Mucosa of gallbladder (tissue), 1 donor: Measurements from ENCODE around the gene LENG1. TPM values are rescaled to one million over a fixed set of nuclear protein-coding genes. Genes with fewer than 3 reads are reported as not detected.

Source experiments
- DNase-seq: peaks from one replicate; pipeline ENCODE4 v3.0.0-alpha.2; 2020; ENCODE audit warnings: low spot score
- total RNA-seq: library from RNA; stranded (reverse); gene quantifications from one replicate; pipeline ENCODE4 v1.2.1, GENCODE V29; 2021
- donor health status: DM: no; HTN: no; CAD: no.

Gene LENG1
- total RNA-seq, 1 donor from 2014 or later, result 12.7 TPM

DNA sequence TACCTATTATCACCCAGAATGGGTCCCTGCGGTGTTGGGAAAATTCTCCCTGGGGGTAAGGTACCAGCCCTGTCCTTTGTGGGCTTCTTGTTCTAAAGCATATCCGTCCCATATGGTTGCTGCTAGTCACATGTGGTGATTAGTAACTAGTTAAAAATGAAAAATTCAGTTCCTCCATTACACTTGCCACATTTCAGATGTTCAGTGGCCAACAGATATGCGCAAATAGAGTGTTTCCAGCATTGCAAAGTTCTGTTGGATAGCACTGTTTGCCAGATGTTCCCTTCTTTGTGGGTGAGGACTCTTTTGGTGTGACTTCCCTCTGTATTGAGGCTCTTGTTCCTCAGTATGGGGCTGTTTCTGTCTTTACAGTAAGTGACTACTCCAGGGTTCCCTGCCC is 18.2 kb downstream of the LENG1 start:
- DNase-seq, result no peak

DNA sequence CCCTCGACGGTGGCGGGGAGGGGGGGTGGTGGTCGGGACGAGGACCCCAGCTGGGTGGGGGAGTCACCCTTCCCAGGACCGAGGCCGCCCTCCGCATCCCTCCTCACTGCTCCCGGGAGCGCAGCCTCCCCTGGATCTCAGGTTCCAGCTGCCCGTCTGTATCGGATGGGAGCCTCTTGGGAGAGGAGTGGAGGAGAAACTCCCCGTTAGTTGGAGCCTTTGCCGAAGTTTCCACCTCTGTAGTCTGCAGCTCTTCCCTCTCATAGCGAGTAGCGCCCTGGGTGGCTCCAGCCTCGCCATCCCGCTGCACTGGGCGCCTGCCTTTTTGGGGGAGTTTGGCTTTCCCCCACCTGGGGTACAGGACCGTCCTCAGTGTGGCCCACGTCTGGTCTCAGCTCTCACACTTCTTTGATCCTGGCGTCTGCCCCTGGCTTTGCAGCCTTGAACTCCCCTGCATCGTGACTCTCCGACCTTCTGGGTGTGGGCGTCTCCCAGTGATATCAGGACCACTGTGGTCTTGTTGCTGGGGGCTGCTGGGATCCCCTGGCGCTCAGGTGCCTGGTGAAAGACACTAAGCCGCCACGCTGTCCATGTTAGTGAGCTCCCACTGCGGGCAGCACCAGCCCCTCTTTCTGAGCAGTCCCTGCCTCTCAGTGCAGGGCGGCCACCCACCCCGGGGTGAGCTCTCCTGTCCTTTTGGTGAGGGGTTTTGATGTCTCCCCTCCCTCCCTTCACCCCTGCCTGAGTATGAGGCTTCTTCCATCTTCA is 20.8 kb downstream of the LENG1 start:
- DNase-seq, result no peak

DNA sequence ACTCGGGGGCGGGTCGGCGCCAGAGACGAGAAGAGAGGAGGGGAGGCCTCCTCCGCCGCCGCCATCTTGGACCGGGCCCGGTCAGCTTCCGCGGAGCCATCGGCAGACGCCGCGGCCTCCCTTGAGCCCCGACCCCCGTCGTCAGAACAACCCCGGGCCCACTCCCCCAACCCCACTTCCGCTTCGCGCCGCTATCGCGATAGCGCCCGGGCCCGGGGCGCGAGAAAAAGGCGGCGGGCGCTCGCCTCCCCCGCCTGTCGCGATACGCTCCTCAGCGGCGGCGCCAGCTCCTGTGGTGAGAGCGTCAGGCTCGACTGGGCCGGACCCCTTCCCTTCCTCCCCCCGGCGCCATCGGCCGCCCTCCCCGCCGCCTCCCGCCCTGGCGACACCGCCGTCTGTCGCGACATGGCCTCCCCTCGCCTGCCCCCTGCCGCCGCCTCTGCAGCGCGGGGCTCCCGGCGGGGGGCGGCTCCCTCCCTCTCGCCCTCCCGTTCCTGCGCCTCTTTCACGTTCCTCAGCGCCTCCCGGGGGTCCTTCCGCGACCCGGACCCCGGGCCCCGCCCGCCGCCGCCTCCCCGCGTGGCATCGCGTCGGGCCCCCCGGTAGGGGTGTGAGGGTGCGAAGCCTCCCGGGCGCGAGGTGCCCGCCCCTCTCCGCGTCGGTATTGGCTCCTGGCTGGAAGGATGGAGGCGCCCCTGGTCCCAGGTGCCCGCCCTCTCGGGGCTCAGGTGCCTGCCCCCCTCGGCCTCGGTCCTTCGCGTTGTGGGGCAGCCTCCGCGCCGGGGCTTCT is 21.6 kb downstream of the LENG1 start, which contains the start of gene CNOT3:
TSS of gene CNOT3 (plus strand) at position 64 of the 790 bp plus-strand sequence. CDS start 5,217 bp downstream, outside the sequence.
- no peak for DNase-seq

DNA sequence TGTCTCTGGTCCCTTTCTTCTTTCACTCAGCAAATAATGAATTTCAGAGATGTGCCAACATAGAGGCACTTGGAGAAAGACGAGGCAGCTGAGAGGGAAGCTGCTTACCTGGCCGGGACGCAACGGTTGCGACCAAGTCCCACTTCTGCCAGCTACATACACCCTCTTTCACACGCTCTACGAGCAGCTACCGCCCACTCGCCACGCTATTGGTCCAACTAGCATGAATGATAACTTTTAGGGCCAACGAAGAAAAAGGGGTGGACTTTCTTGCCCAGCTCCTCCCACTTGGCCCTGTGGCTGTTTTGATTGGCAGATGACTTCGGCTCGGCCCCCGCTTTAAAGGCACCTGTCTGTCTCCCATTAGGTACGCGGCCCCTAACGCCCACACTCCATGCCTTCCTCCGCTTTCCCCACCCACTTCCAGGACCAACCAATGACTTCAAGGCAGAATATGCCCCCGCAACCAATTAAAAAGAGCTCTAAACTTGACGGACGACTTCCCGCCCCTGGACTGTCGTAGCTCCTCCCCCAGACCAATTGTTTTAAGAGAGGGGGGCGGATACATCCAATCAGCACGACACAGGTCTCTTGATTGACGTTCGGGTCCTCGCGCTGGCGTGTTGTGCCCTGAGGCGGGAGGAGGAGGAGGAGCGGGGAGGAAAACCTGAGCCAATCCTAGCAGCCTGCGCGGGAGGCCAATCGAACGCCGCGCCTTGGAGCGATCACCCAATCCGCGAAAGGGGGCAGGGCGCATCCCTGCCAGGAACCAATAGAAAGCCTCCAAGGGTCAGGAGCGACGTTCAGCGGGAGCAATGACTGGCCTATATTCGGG is 22.4 kb downstream of the LENG1 start:
- peak; percentile 100 for DNase-seq

DNA sequence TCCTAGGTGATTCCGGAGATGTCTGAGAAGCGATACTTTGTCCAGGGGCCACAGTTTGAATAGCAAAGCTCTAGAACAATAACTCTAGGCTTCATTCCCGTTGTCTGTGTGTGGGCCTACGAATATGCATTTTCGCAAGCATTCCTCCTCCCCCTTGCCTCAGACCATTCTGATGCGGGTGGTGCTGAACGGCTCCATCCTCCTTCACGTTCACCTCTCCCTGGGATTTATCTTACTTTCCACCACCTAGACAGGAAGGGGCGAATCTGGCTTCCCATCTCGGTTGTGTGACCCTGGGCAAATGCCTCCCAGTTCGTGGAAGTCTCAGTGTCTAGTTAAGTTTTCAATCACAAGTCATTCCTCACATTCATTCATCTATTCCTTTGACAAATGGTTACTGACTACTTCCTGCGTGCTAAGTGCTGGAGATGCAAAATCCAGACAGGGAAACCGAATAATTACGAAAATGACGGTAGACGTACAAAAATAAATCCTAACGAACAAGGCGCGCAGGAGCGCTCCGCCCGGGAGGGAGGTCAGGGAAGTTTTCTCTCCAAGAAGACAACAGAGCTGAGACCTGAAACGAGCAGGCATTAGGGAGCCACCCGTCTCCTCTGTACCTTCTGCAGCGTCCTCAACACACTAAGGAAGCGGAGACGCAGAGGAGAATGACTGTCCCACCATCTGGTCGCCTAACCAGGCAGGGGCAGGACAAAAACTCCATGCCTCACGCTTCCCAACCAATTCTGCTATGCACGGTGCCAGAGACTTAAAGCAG is 23.2 kb downstream of the LENG1 start:
- DNase-seq, result no peak

DNA sequence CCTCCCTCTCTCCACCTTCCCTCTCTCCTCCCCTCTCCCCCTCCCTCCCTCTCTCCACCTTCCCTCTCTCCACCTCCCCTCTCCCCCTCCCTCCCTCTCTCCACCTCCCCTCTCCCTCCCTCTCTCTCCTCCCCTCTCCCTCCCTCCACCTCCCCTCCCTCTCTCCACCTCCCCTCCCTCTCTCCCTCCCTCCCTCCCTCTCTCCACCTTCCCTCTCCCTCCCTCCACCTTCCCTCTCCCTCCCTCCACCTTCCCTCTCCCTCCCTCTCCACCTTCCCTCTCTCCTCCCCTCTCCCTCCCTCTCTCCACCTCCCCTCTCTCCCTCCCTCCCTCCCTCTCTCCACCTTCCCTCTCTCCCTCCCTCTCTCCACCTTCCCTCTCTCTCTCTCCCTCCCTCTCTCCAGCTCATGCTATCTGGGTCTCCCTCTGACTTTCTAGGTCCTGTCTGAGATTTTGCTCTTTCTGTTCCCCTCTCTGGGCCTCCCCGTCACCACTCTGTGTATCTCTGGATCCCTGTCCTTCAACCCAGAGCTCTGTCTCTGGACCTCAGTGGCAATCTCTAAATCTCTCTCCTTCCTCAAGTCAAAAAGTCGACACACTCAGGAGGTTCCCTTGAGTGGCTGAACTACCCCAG is 25.4 kb downstream of the LENG1 start:
- DNase-seq, result no peak

DNA sequence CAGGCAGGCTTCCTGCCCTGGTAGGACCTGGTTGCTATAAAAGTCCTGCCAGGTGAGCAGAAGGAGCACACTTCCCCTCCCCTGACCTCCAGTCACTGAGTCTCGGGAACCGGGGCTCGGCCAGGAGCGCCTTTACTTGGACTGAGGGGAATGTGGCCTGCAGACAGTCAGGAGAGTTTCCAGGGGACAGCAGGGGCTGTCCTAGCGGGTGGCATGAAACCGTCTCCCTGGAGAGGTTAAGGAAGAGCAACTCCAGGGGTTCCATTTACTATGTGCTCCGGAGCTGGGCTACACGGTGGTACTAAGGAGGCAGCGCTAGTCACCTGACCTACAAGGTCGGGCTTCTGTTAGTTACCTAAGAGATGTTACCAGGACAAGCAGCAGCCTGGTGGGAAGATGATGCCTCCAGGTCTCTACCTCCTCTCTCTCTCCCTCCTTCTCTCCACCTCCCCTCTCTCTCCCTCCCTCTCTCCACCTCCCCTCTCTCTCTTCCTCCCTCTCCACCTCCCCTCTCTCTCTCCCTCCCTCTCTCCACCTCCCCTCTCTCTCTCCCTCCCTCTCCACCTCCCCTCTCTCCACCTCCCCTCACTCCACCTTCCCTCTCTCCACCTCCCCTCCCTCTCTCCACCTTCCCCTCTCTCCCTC is 26.1 kb downstream of the LENG1 start:
- no peak for DNase-seq

DNA sequence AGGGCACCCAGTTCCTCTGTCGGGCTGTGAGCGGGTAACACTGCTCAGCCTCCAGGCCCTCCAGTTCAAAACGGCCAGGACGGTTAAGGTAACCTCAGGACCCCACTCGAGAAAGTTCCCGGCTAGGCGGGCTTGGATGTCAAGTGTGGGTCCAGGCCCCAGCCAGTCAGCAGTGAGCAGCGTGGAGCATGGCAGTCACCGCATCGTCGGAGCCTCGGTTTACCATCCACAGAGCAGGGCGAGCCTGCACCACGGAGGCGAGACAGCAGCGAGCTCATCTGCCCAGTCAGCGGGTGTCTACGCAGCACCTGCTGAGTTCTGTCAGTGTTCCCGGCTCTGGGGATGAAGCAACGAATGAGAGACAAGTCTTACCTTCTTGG is 29.9 kb downstream of the LENG1 start:
- no peak for DNase-seq

DNA sequence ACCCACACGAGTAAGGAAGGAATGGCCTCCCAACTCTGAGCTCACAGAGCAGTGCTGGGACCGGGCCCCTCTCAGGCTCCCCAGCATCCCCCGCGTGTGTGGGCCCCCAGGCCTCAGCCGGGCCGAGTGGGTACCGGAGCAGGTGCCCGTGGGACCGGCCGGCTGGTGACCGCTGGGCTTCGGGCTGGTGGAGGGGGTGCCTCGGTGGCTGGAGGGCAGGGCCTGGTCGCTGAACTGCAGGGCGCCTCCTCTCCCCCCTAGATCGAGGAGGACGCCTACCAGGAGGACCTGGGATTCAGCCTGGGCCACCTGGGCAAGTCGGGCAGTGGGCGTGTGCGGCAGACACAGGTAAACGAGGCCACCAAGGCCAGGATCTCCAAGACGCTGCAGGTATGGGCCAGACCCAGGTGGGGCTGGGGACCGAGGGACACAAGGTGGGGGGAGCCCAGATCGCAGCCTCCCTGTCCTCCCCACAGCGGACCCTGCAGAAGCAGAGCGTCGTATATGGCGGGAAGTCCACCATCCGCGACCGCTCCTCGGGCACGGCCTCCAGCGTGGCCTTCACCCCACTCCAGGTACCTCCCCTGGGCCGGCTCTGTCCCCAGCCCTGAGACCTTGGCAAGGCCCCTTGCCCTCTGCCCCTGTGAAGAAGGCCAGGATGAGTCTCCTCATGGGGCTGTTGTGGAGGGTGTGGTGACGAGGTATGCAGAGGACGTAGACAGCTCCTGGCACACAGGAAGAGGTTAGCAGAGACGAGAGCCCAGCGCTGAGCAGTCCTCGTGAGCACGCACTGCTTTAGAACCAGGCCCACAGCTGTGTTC is 30.5 kb downstream of the LENG1 start:
- no peak for DNase-seq

DNA sequence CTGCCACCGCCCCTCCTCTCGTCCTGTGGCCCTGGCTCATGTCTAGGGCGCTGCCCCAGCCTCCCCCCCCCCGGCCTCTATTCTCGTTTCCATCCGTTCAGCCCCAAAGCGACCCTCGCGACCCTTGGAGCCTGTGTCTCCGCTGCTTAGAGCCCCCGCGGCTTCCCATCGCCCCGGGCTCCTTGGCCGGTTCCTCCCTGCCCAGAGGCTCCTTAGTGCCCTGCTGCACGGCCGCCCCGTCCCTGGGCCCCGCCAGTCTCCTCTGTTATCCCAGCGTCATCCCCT is 31.1 kb downstream of the LENG1 start:
- no peak for DNase-seq

DNA sequence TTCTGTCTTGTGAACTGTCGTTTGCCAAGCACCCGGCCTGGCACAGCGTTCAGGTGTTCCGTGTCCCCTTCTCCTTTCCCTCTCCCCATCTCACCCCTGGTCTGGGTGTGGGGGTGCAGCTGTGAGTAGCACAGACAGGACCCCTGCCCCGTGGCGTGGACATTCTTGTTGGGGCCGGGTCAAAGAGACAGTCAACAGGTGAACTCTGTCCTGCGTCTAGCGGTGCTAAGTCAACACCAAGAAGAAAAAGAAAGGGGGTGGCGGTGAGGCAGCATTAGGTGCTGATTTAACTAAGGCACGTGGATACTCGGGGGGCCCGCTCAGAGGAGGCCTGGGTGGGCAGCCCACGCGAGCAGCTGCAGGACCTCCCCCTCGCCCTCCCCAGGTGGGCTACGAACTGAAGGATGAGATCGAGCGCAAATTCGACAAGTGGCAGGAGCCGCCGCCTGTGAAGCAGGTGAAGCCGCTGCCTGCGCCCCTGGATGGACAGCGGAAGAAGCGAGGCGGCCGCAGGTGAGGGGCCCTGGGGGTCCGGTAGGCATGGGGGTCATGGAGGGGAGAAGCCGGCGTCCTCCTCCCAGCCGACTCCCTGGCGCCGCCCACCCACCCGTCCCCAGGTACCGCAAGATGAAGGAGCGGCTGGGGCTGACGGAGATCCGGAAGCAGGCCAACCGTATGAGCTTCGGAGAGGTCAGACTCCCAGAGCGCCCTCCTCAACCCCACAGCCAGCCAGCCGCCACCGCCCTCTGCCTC is 31.7 kb downstream of the LENG1 start:
- no peak for DNase-seq

DNA sequence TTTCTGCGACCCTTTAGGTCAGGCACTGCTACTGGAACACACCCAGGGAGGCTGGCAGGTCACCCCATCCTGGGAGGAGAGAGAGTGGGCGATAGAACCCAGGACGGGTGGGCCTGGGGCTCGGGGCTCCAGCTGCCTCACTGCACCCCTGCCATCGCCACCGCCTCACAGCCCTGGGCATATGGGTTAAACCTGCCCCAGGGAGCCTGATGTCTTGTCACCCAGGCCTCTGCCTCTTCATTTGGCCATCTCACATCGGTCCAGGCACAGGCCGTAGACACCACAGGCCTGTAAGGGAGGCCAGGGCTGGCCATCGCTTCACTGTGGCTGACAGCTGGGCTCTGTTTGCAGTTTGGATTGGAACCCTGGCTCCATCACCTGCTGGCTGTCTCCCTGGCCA is 33.8 kb downstream of the LENG1 start:
- DNase-seq, result no peak

DNA sequence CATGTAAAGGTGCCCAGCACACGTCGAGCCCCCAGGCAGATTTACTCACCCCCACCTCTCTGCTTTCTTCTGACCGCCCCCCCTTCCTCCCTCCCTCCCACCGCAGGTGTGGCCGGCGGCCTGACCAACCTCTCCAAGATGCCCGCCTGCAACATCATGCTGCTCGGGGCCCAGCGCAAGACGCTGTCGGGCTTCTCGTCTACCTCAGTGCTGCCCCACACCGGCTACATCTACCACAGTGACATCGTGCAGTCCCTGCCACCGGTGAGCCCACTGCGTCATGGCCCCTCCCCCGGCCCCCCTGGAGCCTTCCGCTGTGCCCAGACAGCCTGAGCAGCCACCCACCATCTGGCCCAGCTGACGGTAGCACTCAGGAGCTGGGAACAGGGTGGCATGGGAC is 35.1 kb downstream of the LENG1 start:
- DNase-seq, result no peak

DNA sequence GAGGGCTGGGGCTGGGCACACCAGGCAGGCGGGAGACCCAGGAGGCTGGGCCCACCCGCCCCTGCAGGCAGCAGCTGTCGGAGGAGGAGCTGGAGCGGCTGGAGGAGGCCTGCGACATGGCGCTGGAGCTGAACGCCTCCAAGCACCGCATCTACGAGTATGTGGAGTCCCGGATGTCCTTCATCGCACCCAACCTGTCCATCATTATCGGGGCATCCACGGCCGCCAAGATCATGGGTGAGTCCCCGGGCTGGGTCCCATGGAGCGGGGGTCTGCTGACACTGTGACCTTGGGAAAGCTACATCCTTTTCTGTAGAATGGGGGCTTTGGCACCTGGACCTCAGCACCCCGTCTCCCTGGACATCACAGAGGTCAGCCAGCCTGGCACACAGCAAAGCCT is 35.8 kb downstream of the LENG1 start:
- no peak for DNase-seq

DNA sequence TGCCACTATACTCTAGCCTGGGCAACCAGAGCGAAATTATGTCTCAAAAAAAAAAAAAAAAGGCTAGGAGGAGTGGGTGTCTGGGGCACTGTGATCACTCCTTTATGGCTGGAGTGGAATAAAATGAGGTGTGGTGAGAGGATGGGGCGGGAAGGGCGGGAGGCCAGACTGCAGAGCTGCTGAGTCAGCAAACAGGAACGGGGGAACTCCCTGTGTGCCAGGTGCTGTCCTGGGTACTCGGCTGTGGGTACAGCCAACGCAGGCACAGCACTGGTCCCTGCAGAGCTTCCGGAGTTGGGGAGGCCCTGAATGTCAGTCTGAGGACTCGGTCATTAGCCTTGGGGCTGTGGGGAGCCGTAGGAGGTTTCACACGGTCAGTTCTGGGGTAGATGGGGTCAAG is 38.3 kb downstream of the LENG1 start:
- no peak for DNase-seq

DNA sequence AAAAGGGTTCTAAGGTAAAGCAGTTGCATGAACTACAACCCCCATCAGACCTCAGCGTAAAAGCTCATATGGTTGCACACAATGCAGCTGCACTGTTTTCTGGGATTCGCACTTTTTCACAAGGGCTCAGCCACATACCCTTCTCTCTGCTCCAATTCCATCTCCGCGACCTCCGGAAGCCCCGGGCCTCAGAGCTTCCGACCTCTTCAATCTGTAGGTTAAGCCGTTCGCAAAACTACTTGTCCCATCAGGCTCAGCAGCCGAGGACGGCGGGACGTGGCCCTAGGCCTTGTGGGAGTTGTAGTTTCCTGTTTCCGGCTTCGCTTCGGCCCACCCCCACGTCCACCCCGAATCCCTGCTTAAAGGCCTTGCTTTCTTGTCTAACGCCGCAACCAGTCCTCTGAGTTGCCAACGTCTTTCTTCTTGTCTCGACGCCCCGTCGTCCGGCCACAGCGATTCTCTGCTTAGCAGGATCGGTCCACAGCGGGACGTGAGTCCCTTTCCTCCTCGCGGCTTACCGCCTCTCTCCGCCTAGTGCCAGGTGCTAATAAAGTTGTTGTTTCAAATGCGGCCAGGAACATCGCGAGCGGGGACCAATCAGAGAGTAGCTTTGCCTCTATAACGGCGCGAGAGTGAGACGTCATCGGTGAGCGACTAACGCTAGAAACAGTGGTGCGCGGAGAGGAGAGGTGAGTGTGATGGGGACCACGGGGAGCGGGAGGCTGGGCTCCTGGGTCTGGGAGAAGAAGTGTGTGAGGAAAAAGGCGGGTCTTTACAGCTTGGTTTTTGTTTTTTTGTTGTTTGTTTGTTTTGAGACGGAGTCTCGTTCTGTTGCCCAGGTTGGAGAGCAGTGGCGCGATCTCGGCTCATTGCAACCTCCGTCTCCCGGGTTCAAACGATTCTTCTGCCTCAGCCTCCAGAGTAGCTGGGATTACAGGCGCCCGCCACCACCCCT is 44.1 kb downstream of the LENG1 start, which contains the start of the genes PRPF31 and TFPT:
TSS of gene PRPF31 (plus strand) at position 646 of the 955 bp plus-strand sequence. CDS start 2,525 bp downstream, outside the sequence.
TSS of gene TFPT (minus strand) at position 549 of the 955 bp plus-strand sequence. CDS start at position 161, 388 bp downstream.
- DNase-seq, result peak; percentile 98

DNA sequence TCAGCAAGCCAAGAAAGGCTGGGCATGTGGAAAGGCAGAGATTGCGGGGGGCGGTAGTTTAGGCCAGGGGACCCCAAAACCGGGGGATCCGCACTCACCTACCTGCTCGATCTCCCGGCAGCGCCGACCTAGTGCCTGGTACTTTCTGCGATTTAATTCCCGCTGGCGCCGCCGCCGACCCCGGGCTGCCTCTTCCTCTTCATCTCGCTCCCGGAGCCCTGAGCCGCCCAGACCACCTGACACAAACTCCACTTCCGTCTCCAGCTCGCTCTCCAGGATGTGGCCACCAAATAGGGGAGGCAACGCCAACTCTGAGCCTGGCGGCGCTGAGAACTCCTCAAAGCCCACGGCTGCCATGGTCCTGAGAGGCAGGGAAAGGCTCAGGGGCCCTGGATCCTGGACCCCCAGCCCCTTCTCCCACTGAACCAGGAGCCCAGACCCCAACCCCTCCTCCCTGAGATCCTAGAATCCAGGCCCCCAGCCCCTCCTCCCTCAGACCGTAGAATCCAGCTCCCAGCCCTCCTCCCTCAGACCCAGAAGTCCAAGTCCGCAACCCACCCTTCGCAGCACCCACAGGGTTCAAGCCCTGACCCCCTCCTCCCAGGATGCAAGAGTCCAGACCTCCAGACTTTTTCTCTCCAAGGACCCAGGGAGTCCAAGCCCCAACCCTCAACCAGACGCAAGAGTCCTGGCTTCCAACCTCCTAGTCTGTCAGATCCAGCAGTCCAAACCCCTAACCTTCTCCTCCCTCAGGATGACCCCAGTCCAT is 45.0 kb downstream of the LENG1 start:
- peak; percentile 30 for DNase-seq
